GM18951 (cell line): ENCODE results near the gene KL.

Source experiments
- POLR2A ChIP-seq: IDR thresholded peaks from 4 replicates; pipeline ENCODE4 v1.6.1; 2011; ENCODE audit warnings: mild to moderate bottlenecking; ENCODE audit not compliant: insufficient read length, insufficient read depth; ENCODE audit errors: extremely low read depth
- in situ Hi-C: fragments of 300-500 bp; cut with MboI; formaldehyde crosslinking; loops from one replicate; pipeline ENCODE4 v1.12.0; 2022; ENCODE audit warnings: low sequenced_read_pairs, mixed read lengths, inconsistent platforms; ENCODE audit not compliant: unreplicated experiment

Gene KL

GRCh38 chr13:33016414-33017322 lies at the start of gene KL:
KL (plus strand) TSS chr13:33016423; CDS start chr13:33016441, 18 bp downstream.
- in situ Hi-C loops, result no loop called here
- no peak for TF ChIP-seq POLR2A

GRCh38 chr13:32967584-32968182 lies 48.5 kb upstream of the KL start:
- TF ChIP-seq POLR2A, result no peak
- in situ Hi-C loops, result no loop called here

GRCh38 chr13:32968316-32968715 lies 47.9 kb upstream of the KL start:
- in situ Hi-C loops, result no loop called here
- no peak for TF ChIP-seq POLR2A

- in situ Hi-C loops, result no loop called here
- TF ChIP-seq POLR2A, result no peak
Observed at GRCh38 chr13:32968793-32969192, 47.4 kb upstream of the KL start.

GRCh38 chr13:32969516-32969941 lies 46.7 kb upstream of the KL start:
- in situ Hi-C loops, result no loop called here

GRCh38 chr13:32976056-32976805 lies 40.0 kb upstream of the KL start:
- in situ Hi-C loops, result no loop called here
- no peak for TF ChIP-seq POLR2A

More at GRCh38 chr13:32969516-32969941, 46.7 kb upstream of the KL start:
- TF ChIP-seq POLR2A, result no peak

GRCh38 chr13:32976912-32977311 lies 39.3 kb upstream of the KL start:
- TF ChIP-seq POLR2A, result no peak
- in situ Hi-C loops, result no loop called here

- TF ChIP-seq POLR2A, result no peak
- in situ Hi-C loops, result no loop called here
Observed at GRCh38 chr13:32977321-32977720, 38.9 kb upstream of the KL start.

GRCh38 chr13:32978278-32978677 lies 37.9 kb upstream of the KL start:
- in situ Hi-C loops, result no loop called here

GRCh38 chr13:32983058-32983457 lies 33.2 kb upstream of the KL start:
- no peak for TF ChIP-seq POLR2A
- in situ Hi-C loops, result no loop called here

More at GRCh38 chr13:32978278-32978677, 37.9 kb upstream of the KL start:
- no peak for TF ChIP-seq POLR2A

GRCh38 chr13:32984857-32985626 lies 31.2 kb upstream of the KL start:
- in situ Hi-C loops, result no loop called here
- no peak for TF ChIP-seq POLR2A

GRCh38 chr13:32986552-32986951 lies 29.7 kb upstream of the KL start:
- in situ Hi-C loops, result no loop called here
- TF ChIP-seq POLR2A, result no peak
